Muscle layer of duodenum (tissue), 2 donors: Measurements from ENCODE around the gene PHF10.
A peak's percentile ranks its signal among the peaks of the same experiment; 100 is the strongest.
"Not testable (repeated sequence)": the region's sequence is repeated elsewhere in the genome, so short reads cannot be mapped to it uniquely, and the experiment has no call there.

Source experiments
- H3K27ac ChIP-seq: one replicate; pipeline ENCODE4 v1.7.0; 2013; ENCODE audit warnings: mild to moderate bottlenecking, low read length
- H3K27me3 ChIP-seq: one replicate; pipeline ENCODE4 v1.7.0; 2013; ENCODE audit warnings: low read depth, mild to moderate bottlenecking, control low read depth, low read length
- H3K36me3 ChIP-seq, 2 donors: one replicate each; pipeline ENCODE4 v1.7.0; 2013; ENCODE audit warnings: low read length in 2 of 2, control low read depth in 1 of 2, mild to moderate bottlenecking in 1 of 2; ENCODE audit not compliant: insufficient read depth in 2 of 2, control insufficient read depth in 1 of 2
- H3K4me1 ChIP-seq, 2 donors: one replicate each; pipeline ENCODE4 v1.7.0; 2013; ENCODE audit warnings: low read length in 2 of 2, mild to moderate bottlenecking in 2 of 2, control low read depth in 1 of 2, moderate library complexity in 1 of 2; ENCODE audit not compliant: insufficient read depth in 2 of 2, control insufficient read depth in 1 of 2
- H3K4me3 ChIP-seq, 2 donors: one replicate each; pipeline ENCODE4 v1.7.0; 2013; ENCODE audit warnings: low read length in 2 of 2, low read depth in 1 of 2, mild to moderate bottlenecking in 1 of 2
- H3K9me3 ChIP-seq, 2 donors: one replicate each; pipeline ENCODE4 v1.7.0; 2013; ENCODE audit warnings: low read length in 2 of 2, control low read depth in 1 of 2, mild to moderate bottlenecking in 1 of 2; ENCODE audit not compliant: control insufficient read depth in 1 of 2
- donor health status: healthy.

PHF10 gene

GRCh38 chr6:169701311-169701953, 22.9 kb downstream of the PHF10 start:
- Histone ChIP-seq H3K36me3 (peaks cover 3 to 4% of the 10 kb centered on the region in 2 donors), H3K4me1 (peaks cover 25 to 31% of the 10 kb centered on the region in 2 donors), H3K9me3 (no peaks in the 10 kb centered on the region), H3K27me3 (no peaks in the 10 kb centered on the region), H3K27ac (peak overlapping the region; percentile 84), H3K4me3 (peak overlapping the region; percentile 85 to 97)

- Histone ChIP-seq H3K4me1 (peaks cover 25 to 31% of the 10 kb centered on the region in 2 donors), H3K27me3 (no peaks in the 10 kb centered on the region), H3K4me3 (peak overlapping the region; percentile 85 to 97), H3K27ac (no peak overlapping the region), H3K36me3 (peaks cover 3 to 4% of the 10 kb centered on the region in 2 donors), H3K9me3 (no peaks in the 10 kb centered on the region)
Observed at GRCh38 chr6:169700296-169700695, 24.0 kb downstream of the PHF10 start.

GRCh38 chr6:169697115-169697514, 27.2 kb downstream of the PHF10 start:
- H3K9me3 ChIP-seq: peaks cover 0 to 14% of the 10 kb centered on the region in 2 donors

GRCh38 chr6:169695131-169695530, 29.2 kb downstream of the PHF10 start:
- Histone ChIP-seq H3K9me3 (peaks cover 0 to 16% of the 10 kb centered on the region in 2 donors), H3K36me3 (peaks cover 0 to 11% of the 10 kb centered on the region in 2 donors), H3K27me3 (no peaks in the 10 kb centered on the region), H3K4me1 (peaks cover 0 to 1% of the 10 kb centered on the region in 2 donors), H3K4me3 (no peak overlapping the region), H3K27ac (no peak overlapping the region)

More at GRCh38 chr6:169697115-169697514, 27.2 kb downstream of the PHF10 start:
- peaks cover 7 to 11% of the 10 kb centered on the region in 2 donors for H3K4me1 ChIP-seq
- H3K27me3 ChIP-seq, H3K36me3 ChIP-seq, H3K4me3 ChIP-seq, H3K27ac ChIP-seq: not testable (repeated sequence)

- H3K4me3 ChIP-seq: no peak overlapping the region
- no peaks in the 10 kb centered on the region for H3K4me1 ChIP-seq
- no peak overlapping the region for H3K27ac ChIP-seq
- peaks cover 3 to 10% of the 10 kb centered on the region in 2 donors for H3K36me3 ChIP-seq
- peaks cover under 1 to 16% of the 10 kb centered on the region in 2 donors for H3K9me3 ChIP-seq
- no peaks in the 10 kb centered on the region for H3K27me3 ChIP-seq
Observed at GRCh38 chr6:169692516-169692915, 31.8 kb downstream of the PHF10 start.

GRCh38 chr6:169691260-169691659, 33.0 kb downstream of the PHF10 start:
- Histone ChIP-seq H3K27ac (no peak overlapping the region), H3K4me1 (no peaks in the 10 kb centered on the region), H3K4me3 (no peak overlapping the region), H3K9me3 (peaks cover 5 to 19% of the 10 kb centered on the region in 2 donors), H3K27me3 (no peaks in the 10 kb centered on the region), H3K36me3 (peaks cover 3 to 15% of the 10 kb centered on the region in 2 donors)

GRCh38 chr6:169689287-169689686, 35.0 kb downstream of the PHF10 start:
- no peak overlapping the region for H3K4me3 ChIP-seq
- no peak overlapping the region for H3K27ac ChIP-seq
- no peaks in the 10 kb centered on the region for H3K4me1 ChIP-seq
- H3K9me3 ChIP-seq: peaks cover 12 to 26% of the 10 kb centered on the region in 2 donors
- H3K36me3 ChIP-seq: peaks cover 3 to 23% of the 10 kb centered on the region in 2 donors
- no peaks in the 10 kb centered on the region for H3K27me3 ChIP-seq

GRCh38 chr6:169685860-169686259, 38.4 kb downstream of the PHF10 start:
- Histone ChIP-seq H3K27me3 (no peaks in the 10 kb centered on the region), H3K4me1 (no peaks in the 10 kb centered on the region)

GRCh38 chr6:169684056-169684455, 40.2 kb downstream of the PHF10 start:
- Histone ChIP-seq H3K4me3 (no peak overlapping the region), H3K36me3 (peaks cover 3 to 36% of the 10 kb centered on the region in 2 donors), H3K4me1 (no peaks in the 10 kb centered on the region), H3K27me3 (no peaks in the 10 kb centered on the region), H3K9me3 (peaks cover 10 to 12% of the 10 kb centered on the region in 2 donors), H3K27ac (no peak overlapping the region)

More at GRCh38 chr6:169685860-169686259, 38.4 kb downstream of the PHF10 start:
- no peak overlapping the region for H3K27ac ChIP-seq
- peaks cover 3 to 31% of the 10 kb centered on the region in 2 donors for H3K36me3 ChIP-seq
- peaks cover 10 to 12% of the 10 kb centered on the region in 2 donors for H3K9me3 ChIP-seq
- no peak overlapping the region for H3K4me3 ChIP-seq

GRCh38 chr6:169678342-169678741, 46.0 kb downstream of the PHF10 start:
- Histone ChIP-seq H3K4me3 (no peak overlapping the region), H3K27me3 (no peaks in the 10 kb centered on the region), H3K9me3 (no peaks in the 10 kb centered on the region), H3K27ac (no peak overlapping the region), H3K4me1 (no peaks in the 10 kb centered on the region), H3K36me3 (peaks cover 0 to 21% of the 10 kb centered on the region in 2 donors)

GRCh38 chr6:169677096-169677495, 47.2 kb downstream of the PHF10 start:
- H3K4me1 ChIP-seq: no peaks in the 10 kb centered on the region
- no peaks in the 10 kb centered on the region for H3K9me3 ChIP-seq
- H3K27me3 ChIP-seq: no peaks in the 10 kb centered on the region
- H3K4me3 ChIP-seq: no peak overlapping the region
- no peak overlapping the region for H3K27ac ChIP-seq
- H3K36me3 ChIP-seq: peaks cover 0 to 19% of the 10 kb centered on the region in 2 donors

- Histone ChIP-seq H3K9me3 (no peaks in the 10 kb centered on the region), H3K4me1 (no peaks in the 10 kb centered on the region), H3K4me3 (no peak overlapping the region), H3K27me3 (no peaks in the 10 kb centered on the region), H3K27ac (no peak overlapping the region), H3K36me3 (peaks cover 7 to 22% of the 10 kb centered on the region in 2 donors)
Observed at GRCh38 chr6:169675011-169675410, 49.3 kb downstream of the PHF10 start.
